GM12878 (cell line): ENCODE data around the gene SRCAP. TPM values are rescaled to one million over a fixed set of nuclear protein-coding genes. Genes with fewer than 3 reads are reported as not detected.

Experiments used
- ATF7 ChIP-seq: fragments of 450-650 bp; IDR thresholded peaks from 2 replicates; pipeline ENCODE4 v1.6.1; 2016; ENCODE audit warnings: low read depth, mild to moderate bottlenecking
- BACH1 ChIP-seq: fragments of 450-650 bp; IDR thresholded peaks from 2 replicates; pipeline ENCODE4 v1.6.1; 2017; ENCODE audit warnings: mild to moderate bottlenecking, borderline replicate concordance
- BCL3 ChIP-seq: IDR thresholded peaks from 2 replicates; pipeline ENCODE4 v1.6.1; 2011; ENCODE audit warnings: borderline replicate concordance, low read depth, mild to moderate bottlenecking, moderate library complexity, low read length; ENCODE audit not compliant: insufficient read depth, poor library complexity, severe bottlenecking
- BCLAF1 ChIP-seq: fragments of 450-650 bp; IDR thresholded peaks from 2 replicates; pipeline ENCODE4 v1.6.1; 2017; ENCODE audit warnings: antibody characterized with exemption, mild to moderate bottlenecking, moderate library complexity
- CBX3 ChIP-seq: fragments of 200-600 bp; sonication (generic); IDR thresholded peaks from 2 replicates; pipeline ENCODE4 v1.6.1; 2016; ENCODE audit warnings: low read depth, borderline replicate concordance
- CHD1 ChIP-seq: IDR thresholded peaks from 2 replicates; pipeline ENCODE4 v1.6.1; 2012; ENCODE audit warnings: low read depth, low read length, improper control_type of control experiment
- FOS ChIP-seq: IDR thresholded peaks from 3 replicates; pipeline ENCODE4 v1.6.1; 2011; ENCODE audit warnings: borderline replicate concordance; ENCODE audit not compliant: insufficient read length; ENCODE audit errors: extremely low read depth
- FOXK2 ChIP-seq: fragments of 450-650 bp; IDR thresholded peaks from 2 replicates; pipeline ENCODE4 v1.6.1; 2017; ENCODE audit warnings: mild to moderate bottlenecking, moderate library complexity
- KDM1A ChIP-seq: fragments of 200-600 bp; sonication (generic); IDR thresholded peaks from 2 replicates; pipeline ENCODE4 v1.6.1; 2016; ENCODE audit warnings: borderline replicate concordance
- MLLT1 ChIP-seq: fragments of 450-650 bp; IDR thresholded peaks from 2 replicates; pipeline ENCODE4 v1.6.1; 2016; ENCODE audit warnings: mild to moderate bottlenecking
- RB1 ChIP-seq: fragments of 450-650 bp; formaldehyde crosslinking; IDR thresholded peaks from 2 replicates; pipeline ENCODE4 v1.6.1; 2017; ENCODE audit warnings: mild to moderate bottlenecking, borderline replicate concordance
- TBL1XR1 ChIP-seq: IDR thresholded peaks from 2 replicates; pipeline ENCODE4 v1.6.1; 2012; ENCODE audit warnings: low read depth, low read length, improper control_type of control experiment
- TCF3 ChIP-seq: IDR thresholded peaks from 2 replicates; pipeline ENCODE4 v1.6.1; 2012; ENCODE audit warnings: low read depth, mild to moderate bottlenecking, low read length, borderline replicate concordance; ENCODE audit not compliant: insufficient read depth
- WRNIP1 ChIP-seq: IDR thresholded peaks from 2 replicates; pipeline ENCODE4 v1.6.1; 2011; ENCODE audit warnings: low read depth, low read length, improper control_type of control experiment, borderline replicate concordance
- ZNF384 ChIP-seq: IDR thresholded peaks from 2 replicates; pipeline ENCODE4 v1.6.1; 2012; ENCODE audit warnings: low read depth, mild to moderate bottlenecking, low read length, improper control_type of control experiment, borderline replicate concordance
- ZNF687 ChIP-seq: fragments of 450-650 bp; IDR thresholded peaks from 2 replicates; pipeline ENCODE4 v1.6.1; 2017; ENCODE audit warnings: mild to moderate bottlenecking, moderate library complexity
- polyA plus RNA-seq, 11 experiments: library from polyadenylated mRNA; depleted of rRNA in 4 of 11; unstranded in 6 of 11; stranded (reverse) in 5 of 11; fragments of >200 nt; fragmentation: Nextera tagmentation in 4 of 11; fragmentation: Illumina TruSeq in 1 of 11; extraction: Ambion mirVana in 4 of 11; extraction: Trizol in 1 of 11; gene quantifications; 1 replicate in 1 of 11; 2 replicates in 10 of 11; pipeline versions ENCODE4 v1.2.1 to v1.2.3, GENCODE V29; 2011 to 2016; ENCODE audit warnings: inconsistent platforms in 2 of 11, missing spikeins in 2 of 11, low read depth in 1 of 11
- total RNA-seq, 4 experiments: library from RNA; depleted of rRNA in 3 of 4; stranded (reverse); fragments of >200 nt in 3 of 4; fragmentation: Illumina TruSeq in 1 of 4; extraction: Trizol in 1 of 4; gene quantifications; 2 replicates each; pipeline versions ENCODE4 v1.2.1 to v1.2.3, GENCODE V29; 2013 to 2021

SRCAP gene
- total and polyA plus RNA-seq, 10 of the 15 experiments (the other 5 are each of a cell fraction or from before 2014, with no cell fraction given) = 0.24 to 58.4 (median 11.6) TPM

GRCh38 chr16:30650369-30651123 lies 48.4 kb upstream of the SRCAP start, which contains the start of gene PRR14 (continued):
- TF ChIP-seq BCLAF1 = no peak
- no peak for TF ChIP-seq FOXK2
- no peak for TF ChIP-seq CBX3
- TF ChIP-seq FOS = peak; percentile 77
- peak; percentile 54; the same call in 1 of the 2 replicates for TF ChIP-seq ZNF687
- no peak for TF ChIP-seq ZNF384
- 0 out of 2 replicates have a peak, but pooled peaks have one; percentile 36 for TF ChIP-seq CHD1
- peak; percentile 79 for TF ChIP-seq TBL1XR1
- no peak for TF ChIP-seq BCL3
- TF ChIP-seq TCF3 = no peak
- TF ChIP-seq WRNIP1 = no peak; the same call in 1 of the 2 replicates
- TF ChIP-seq KDM1A = no peak
- no peak for TF ChIP-seq RB1
- TF ChIP-seq BACH1 = no peak
- peak; percentile 97 for TF ChIP-seq ATF7
- no peak for TF ChIP-seq MLLT1
